NK-92 (cell line): ENCODE results near the gene FOSL2.

Experiments
- DNase-seq: peaks from one replicate; lab custom pipeline; 2025; ENCODE audit not compliant: unreplicated experiment; lab: John Stamatoyannopoulos, UW

The FOSL2 gene

GRCh38 chr2:28374331-28374730, 18.3 kb upstream of the FOSL2 start:
- no peak for DNase-seq

DNA sequence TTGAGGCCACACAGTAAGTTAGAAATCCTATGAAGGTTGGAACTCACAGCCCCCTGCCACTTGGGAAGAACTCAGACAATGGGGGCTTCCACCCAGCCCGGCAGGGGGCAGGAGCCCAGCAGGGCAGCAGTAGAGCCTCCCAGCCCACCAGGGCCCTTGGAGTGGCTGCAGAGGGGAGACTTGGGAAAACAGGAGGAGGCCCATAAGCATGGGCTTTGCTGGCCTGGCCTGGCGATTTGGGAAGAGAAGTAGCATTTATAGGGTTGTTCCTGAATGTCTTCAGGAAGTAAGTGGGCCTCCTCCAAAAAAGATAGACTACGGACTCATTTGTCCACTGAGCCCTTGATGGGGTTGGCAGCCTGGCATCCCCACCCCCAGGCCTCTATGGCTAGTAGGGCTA, 17.4 kb upstream of the FOSL2 start:
- no peak for DNase-seq

- DNase-seq = no peak
These were observed 16.7 kb upstream of the FOSL2 start for GRCh38 chr2:28375742-28376631.

GRCh38 chr2:28377195-28377816, 15.4 kb upstream of the FOSL2 start:
- no peak for DNase-seq

- DNase-seq = no peak
These were observed 14.5 kb upstream of the FOSL2 start for GRCh38 chr2:28377984-28378678.

GRCh38 chr2:28378679-28379584, 13.7 kb upstream of the FOSL2 start:
- DNase-seq = no peak

- DNase-seq = no peak
These were observed 12.4 kb upstream of the FOSL2 start for GRCh38 chr2:28380219-28380618.

DNA sequence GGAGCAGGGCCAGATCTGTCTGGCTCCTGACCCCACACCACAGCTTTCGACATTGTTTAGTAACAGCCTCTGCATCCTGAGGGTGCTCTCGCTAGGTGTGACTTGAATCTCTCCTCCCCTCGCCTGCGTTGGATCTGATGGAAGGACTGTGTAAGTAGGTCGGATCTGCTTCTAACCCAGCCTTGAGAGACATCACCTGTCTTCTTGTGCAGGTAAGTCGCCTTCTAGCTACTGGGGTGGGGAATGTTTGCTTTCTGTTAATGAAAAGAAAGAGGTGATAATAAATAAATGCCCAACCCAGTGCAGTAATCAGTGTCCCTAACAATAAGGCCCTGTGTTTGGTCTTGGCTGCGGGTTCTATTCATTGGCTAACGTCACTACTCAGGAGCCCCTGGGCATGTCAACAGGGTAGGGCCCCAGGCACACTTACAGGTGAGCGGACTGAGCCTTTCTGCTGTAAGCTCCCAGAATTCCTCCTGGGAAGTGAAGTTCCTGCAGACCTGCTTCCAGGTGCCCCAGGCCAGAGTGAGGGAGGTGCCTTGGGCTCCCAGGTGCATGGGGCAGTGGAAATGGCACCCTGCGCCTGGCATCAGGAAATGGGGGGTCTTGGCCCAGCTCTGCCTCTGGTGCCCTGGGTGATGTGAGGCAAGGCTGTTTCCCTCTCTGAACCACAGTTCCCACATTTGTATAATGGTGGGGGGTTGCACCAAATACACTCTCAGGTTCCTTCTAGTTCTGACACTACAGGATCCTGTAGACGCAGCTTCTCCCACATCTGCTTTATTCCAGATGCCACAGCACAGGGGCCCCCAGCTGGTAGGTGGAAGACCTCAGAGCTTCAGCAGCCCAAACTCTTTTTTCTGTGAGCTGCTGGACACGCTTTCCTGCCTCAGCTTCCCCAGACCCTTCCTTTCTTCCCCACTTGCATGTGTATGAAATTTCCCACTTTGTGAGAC, 11.2 kb upstream of the FOSL2 start:
- no peak for DNase-seq

GRCh38 chr2:28382755-28383154, 9.9 kb upstream of the FOSL2 start:
- no peak for DNase-seq

DNA sequence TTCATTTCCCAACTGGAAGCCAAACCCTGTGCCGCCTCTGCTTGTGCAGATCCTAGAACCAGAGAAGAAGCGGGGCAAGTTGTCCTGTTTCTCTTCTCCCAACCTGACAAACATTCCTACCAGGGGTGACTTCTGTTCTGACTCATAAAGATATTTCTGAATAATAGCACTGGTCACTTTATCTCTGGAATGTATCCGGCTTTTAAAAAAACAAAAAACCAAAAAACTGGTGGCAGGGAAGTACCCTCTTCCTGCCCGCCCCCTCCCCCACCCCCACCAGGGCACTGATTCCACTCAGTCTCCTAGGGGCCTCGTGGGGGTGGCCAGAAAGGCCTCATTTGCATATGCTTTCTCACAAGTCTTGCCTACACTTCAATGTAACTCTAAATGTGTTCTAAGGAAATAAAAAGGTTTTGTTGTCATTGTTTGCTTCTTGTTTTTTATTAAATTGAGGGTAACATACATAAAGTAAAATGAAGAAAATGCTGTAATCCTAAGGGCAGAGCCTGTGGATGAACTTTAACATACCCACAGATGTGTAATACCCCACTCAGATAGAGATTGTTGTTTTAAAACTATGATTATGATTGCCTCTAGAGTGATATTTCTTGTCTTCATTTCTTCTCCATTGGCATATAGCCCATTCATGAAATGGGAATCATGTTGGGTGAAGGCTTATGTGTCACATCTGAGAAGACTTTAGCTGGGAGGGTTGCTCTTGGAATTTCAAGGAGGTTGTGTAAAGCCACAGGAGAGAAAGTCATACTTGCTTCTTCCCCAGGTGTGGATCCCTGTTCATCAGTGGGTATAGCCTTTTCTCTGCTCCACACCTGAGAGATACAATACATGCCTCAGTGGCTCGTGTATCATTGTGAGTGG, 5.3 kb upstream of the FOSL2 start:
- DNase-seq = no peak

DNA sequence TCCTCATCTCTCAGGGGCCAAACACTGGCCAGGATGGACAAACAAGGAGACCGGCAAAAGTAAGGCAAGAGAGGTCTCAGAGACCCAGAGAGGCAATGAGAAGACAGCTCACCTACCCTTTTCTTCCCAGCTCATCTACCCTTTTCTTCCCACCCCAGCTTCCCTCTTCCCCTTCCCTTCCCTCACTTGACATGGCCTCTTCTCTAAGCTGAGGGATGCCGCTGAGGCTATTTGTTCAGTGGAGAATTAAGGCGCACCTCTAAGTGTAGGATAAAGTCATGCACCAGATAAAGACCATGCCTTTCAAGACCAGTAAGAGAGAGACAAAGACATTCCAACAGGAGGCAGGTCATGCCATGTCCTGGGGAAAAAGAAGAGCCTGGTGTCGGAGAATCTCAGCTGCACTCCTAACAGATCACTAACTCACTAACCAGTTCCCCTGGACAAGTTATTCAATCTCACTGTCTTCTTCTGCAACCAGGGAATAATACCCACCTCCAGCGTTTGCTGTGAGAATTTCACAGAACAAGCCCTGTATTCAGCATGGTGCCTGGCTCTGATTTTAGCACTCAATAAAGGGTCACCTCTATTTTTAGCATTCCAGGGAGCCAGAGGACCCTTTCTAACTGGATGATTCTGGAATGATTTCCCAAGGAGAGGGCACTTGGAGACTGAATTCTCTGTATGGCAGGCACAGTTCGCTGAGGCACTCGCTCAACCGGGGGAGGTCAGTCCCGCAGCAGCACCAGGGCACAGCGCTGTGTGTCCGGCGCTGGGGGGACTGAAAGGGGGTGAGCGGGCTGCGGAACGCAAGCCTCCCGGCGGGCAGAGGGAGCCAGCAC, 3.0 kb upstream of the FOSL2 start:
- DNase-seq = no peak

DNA sequence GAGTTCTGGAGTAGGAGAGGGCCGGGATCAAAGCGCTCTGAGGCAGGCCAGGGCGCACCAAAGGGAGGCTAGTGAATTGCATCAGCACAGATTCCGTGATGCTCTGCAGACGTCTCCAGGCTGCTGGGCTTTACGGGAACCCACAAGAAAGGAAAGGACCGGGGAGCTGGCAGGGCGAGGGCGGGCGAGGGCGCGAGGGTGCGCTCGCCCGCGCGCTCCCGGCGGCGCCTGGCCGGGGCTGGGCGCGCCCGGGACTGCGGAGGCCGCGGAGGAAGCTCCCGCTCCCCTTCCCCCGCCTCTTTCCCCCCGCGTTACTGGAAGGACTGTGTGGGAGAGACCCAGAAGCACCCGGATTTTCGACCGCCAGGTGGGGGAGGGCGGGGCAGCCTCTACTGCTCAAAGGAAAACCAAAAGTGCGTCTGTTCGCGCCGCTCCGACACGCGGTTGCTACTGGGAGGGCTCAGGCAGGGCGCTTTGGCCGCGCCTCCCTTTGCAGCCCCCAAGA, 2.4 kb upstream of the FOSL2 start:
- DNase-seq = peak; percentile 19

DNA sequence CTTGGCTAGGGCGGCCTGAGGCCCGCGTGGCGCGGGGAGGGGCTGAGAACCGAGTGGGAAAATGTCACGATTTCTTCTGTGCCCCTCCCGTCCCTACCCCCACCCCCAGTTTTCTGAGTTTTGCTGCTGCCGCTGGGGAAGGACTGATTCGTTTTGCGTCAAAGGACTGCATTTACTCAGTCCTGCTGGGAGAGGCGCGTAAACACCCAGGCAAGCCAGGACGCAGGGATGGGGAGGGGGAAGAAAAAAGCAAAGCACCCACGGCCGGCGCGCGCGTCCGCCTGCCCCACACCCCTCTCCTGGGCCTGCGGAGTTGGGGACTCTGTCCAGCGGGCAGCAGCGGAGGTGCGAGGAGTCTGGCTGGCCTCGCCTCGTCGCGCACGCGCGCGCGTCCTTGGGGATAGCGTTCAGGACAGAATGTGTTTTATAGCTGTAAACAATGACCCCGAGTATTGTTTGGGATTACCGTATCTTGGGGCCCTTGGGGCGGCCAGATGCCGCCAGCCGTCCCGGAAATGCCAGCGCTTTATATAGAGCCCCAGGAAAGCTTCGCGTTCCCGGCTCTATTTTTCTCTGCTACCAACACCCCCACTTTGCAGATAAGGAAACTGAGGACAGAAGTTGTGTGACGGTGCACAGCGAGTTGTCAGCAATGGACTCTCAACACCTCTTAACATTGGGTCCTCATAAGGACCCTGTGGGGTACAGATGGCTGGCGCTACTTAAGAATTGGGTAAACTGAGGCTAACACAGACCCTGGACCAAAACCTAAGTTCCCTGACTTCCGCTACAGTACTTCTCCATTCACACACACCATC, 1.7 kb upstream of the FOSL2 start:
- no peak for DNase-seq

- no peak for DNase-seq
These were observed 928 bp upstream of the FOSL2 start for GRCh38 chr2:28391564-28392296.

DNA sequence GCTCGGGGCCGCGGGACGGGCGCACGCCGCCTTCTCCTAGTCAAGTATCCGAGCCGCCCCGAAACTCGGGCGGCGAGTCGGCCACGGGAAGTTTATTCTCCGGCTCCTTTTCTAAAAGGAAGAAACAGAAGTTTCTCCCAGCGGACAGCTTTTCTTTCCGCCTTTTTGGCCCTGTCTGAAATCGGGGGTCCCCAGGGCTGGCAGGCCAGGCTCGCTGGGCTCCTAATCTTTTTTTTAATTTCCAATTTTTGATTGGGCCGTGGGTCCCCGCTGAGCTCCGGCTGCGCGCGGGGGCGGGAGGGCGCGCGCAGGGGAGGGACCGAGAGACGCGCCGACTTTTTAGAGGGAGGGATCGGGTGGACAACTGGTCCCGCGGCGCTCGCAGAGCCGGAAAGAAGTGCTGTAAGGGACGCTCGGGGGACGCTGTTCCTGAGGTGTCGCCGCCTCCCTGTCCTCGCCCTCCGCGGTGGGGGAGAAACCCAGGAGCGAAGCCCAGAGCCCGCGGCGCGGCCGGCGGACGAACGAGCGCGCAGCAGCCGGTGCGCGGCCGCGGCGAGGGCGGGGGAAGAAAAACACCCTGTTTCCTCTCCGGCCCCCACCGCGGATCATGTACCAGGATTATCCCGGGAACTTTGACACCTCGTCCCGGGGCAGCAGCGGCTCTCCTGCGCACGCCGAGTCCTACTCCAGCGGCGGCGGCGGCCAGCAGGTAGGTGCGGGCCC, 617 bp downstream of the FOSL2 start:
- DNase-seq = no peak
